ENCODE data around the gene METTL27. TPM values are rescaled to one million over a fixed set of nuclear protein-coding genes. Genes with fewer than 3 reads are reported as not detected.

The METTL27 gene
- total RNA-seq, 3 donors from 2014 or later, result 1.6 to 10.6 (median 7.0) TPM

DNA sequence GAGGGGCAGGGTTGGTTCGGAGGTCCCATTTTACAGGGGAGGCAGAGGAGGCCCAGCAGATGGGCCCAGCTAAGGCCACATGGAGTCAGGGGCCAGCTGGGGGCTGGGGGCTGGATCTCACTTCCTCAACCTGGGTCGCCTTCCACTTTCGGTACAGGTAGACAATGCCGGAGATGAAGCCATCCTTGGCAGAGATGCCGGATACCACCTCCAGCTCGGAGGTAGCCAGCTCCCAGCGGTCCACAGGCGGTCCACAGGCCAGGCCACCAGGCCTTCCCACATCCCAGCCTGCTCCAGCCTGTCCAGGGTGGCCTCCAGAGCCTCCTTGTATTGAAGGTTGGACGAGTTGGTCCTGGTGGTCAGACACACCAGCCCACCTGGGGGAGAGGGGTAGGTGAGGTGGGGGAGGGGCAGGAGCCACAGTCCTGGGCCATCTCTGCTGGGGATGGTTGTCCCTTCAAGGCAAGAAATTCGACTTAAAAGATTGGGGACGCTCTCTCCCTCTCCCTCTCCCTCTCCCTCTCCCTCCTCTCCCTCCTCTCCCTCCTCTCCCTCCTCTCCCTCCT is 7.6 kb downstream of the METTL27 start:
- intact Hi-C loops (cut with DNase I; ENCODE audit: low total_unique reads), result no loop called here

DNA sequence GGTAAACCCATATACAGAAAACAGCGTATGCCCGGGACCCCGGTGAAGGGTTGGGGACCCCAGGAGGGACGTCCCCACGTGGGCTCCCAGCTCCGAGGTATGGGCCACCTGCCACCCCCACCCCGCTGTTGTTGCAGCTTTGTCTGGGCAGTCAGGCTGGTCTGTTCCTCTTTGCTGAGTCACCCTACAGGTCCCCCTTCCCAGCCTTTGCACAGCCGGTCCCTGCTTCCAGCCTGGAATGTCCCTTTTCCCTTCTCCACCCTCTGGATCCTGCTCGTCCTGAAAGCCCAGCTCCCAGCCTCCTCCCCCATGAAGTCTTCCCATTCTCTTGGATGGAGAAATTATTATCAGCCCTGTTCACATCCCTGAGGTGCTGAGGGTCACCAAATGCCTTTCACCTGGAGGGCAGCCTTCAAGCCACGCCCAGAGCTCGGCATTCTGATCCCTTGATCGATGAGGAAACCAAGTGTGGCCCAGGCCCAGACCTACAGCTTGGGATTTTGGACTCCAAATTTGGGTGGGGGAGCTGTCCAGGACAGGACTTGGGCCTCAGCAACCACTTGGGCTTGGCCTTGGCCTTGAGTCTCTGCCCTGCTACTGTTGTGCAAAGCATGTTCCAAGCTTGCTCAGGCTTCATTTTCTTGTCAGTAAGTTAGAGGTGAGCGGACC is 8.9 kb downstream of the METTL27 start:
- Histone ChIP-seq H3K27ac (peak overlapping the region; percentile 50 to 95), H3K4me3 (peak overlapping the region in 2 of 3 donors; percentile 64 to 65), H3K36me3 (no peaks in the 10 kb centered on the region), H3K4me1 (peaks cover 0 to 13% of the 10 kb centered on the region in 2 donors), H3K27me3 (no peaks in the 10 kb centered on the region), H3K9me3 (no peaks in the 10 kb centered on the region)
- DNase-seq (ENCODE audit: low spot score in 2 of 2), result no peak
- intact Hi-C loops (cut with DNase I; ENCODE audit: low total_unique reads), result no loop called here
- TF ChIP-seq, protein P1, sequence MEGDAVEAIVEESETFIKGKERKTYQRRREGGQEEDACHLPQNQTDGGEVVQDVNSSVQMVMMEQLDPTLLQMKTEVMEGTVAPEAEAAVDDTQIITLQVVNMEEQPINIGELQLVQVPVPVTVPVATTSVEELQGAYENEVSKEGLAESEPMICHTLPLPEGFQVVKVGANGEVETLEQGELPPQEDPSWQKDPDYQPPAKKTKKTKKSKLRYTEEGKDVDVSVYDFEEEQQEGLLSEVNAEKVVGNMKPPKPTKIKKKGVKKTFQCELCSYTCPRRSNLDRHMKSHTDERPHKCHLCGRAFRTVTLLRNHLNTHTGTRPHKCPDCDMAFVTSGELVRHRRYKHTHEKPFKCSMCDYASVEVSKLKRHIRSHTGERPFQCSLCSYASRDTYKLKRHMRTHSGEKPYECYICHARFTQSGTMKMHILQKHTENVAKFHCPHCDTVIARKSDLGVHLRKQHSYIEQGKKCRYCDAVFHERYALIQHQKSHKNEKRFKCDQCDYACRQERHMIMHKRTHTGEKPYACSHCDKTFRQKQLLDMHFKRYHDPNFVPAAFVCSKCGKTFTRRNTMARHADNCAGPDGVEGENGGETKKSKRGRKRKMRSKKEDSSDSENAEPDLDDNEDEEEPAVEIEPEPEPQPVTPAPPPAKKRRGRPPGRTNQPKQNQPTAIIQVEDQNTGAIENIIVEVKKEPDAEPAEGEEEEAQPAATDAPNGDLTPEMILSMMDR (IDR thresholded peaks at IDR 0.05), result no peak
- TF ChIP-seq POLR2AphosphoS5 (IDR thresholded peaks at IDR 0.05), result peak in 2 of 3 donors; percentile 21 to 34
- no peak for TF ChIP-seq POLR2A (IDR thresholded peaks at IDR 0.05)

More for the DNA sequence above, 7.6 kb downstream of the METTL27 start:
- TF ChIP-seq POLR2A (IDR thresholded peaks at IDR 0.05) (no peak), POLR2AphosphoS5 (IDR thresholded peaks at IDR 0.05) (no peak)
- TF ChIP-seq, protein P1 (IDR thresholded peaks at IDR 0.05), result no peak
- Histone ChIP-seq H3K4me3 (no peak overlapping the region), H3K9me3 (no peaks in the 10 kb centered on the region), H3K27ac (peak overlapping the region in 1 of 2 donors; percentile 14), H3K27me3 (no peaks in the 10 kb centered on the region), H3K4me1 (peaks cover 0 to under 1% of the 10 kb centered on the region in 2 donors), H3K36me3 (no peaks in the 10 kb centered on the region)
- DNase-seq (ENCODE audit: low spot score in 2 of 2), result no peak

GRCh38 chr7:73832806-73833205 is 9.5 kb downstream of the METTL27 start:
- H3K36me3 ChIP-seq, result no peaks in the 10 kb centered on the region
- H3K27ac ChIP-seq, result peak overlapping the region; percentile 50 to 95
- H3K4me3 ChIP-seq, result peak overlapping the region in 2 of 3 donors; percentile 64 to 65
- intact Hi-C loops (cut with DNase I; ENCODE audit: low total_unique reads), result no loop called here
- TF ChIP-seq, protein P1 (IDR thresholded peaks at IDR 0.05), result no peak
- TF ChIP-seq POLR2AphosphoS5 (IDR thresholded peaks at IDR 0.05) (no peak), POLR2A (IDR thresholded peaks at IDR 0.05) (no peak)
- H3K4me1 ChIP-seq, result peaks cover 3 to 16% of the 10 kb centered on the region in 2 donors
- no peaks in the 10 kb centered on the region for H3K9me3 ChIP-seq
- no peaks in the 10 kb centered on the region for H3K27me3 ChIP-seq
- no peak for DNase-seq (ENCODE audit: low spot score in 2 of 2)

DNA sequence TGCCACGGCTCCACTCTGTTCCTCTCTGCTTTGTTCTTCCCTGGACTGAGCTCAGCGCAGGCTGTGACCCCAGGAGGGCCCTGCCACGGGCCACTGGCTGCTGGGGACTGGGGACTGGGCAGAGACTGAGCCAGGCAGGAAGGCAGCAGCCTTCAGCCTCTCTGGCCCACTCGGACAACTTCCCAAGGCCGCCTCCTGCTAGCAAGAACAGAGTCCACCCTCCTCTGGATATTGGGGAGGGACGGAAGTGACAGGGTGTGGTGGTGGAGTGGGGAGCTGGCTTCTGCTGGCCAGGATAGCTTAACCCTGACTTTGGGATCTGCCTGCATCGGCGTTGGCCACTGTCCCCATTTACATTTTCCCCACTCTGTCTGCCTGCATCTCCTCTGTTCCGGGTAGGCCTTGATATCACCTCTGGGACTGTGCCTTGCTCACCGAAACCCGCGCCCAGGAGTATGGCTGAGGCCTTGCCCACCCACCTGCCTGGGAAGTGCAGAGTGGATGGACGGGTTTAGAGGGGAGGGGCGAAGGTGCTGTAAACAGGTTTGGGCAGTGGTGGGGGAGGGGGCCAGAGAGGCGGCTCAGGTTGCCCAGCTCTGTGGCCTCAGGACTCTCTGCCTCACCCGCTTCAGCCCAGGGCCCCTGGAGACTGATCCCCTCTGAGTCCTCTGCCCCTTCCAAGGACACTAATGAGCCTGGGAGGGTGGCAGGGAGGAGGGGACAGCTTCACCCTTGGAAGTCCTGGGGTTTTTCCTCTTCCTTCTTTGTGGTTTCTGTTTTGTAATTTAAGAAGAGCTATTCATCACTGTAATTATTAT is 10.3 kb downstream of the METTL27 start:
- intact Hi-C loops (cut with DNase I; ENCODE audit: low total_unique reads), result no loop called here
- DNase-seq (ENCODE audit: low spot score in 2 of 2), result peak; percentile 91 to 96
- H3K4me1 ChIP-seq, result peaks cover 3 to 16% of the 10 kb centered on the region in 2 donors
- no peaks in the 10 kb centered on the region for H3K36me3 ChIP-seq
- H3K9me3 ChIP-seq, result no peaks in the 10 kb centered on the region
- H3K27ac ChIP-seq, result peak overlapping the region; percentile 95
- H3K4me3 ChIP-seq, result peak overlapping the region; percentile 22 to 65 (median 64)
- TF ChIP-seq POLR2A (IDR thresholded peaks at IDR 0.05) (peak; percentile 72), POLR2AphosphoS5 (IDR thresholded peaks at IDR 0.05) (peak; percentile 43 to 88 (median 88))
- TF ChIP-seq, protein P1 (IDR thresholded peaks at IDR 0.05), result no peak
- H3K27me3 ChIP-seq, result no peaks in the 10 kb centered on the region

- Histone ChIP-seq H3K27me3 (no peaks in the 10 kb centered on the region), H3K27ac (peak overlapping the region; percentile 95), H3K36me3 (no peaks in the 10 kb centered on the region), H3K4me1 (peaks cover 3 to 16% of the 10 kb centered on the region in 2 donors), H3K9me3 (no peaks in the 10 kb centered on the region), H3K4me3 (peak overlapping the region; percentile 22 to 65 (median 64))
- TF ChIP-seq POLR2AphosphoS5 (IDR thresholded peaks at IDR 0.05) (no peak), POLR2A (IDR thresholded peaks at IDR 0.05) (no peak)
- TF ChIP-seq, protein P1 (IDR thresholded peaks at IDR 0.05), result no peak
- intact Hi-C loops (cut with DNase I; ENCODE audit: low total_unique reads), result no loop called here
- no peak for DNase-seq (ENCODE audit: low spot score in 2 of 2)
Observed at GRCh38 chr7:73831584-73831833, 10.8 kb downstream of the METTL27 start.
